GM12891 (cell line): Measurements from ENCODE around the gene MVB12B.

Experiments used
- DNase-seq: peaks from one replicate; pipeline ENCODE4 v3.0.0; 2011; ENCODE audit warnings: low spot score; ENCODE audit not compliant: insufficient read length
- FAIRE-seq: peaks from 2 replicates; lab custom pipeline; 2011; peaks lifted over from hg19 to GRCh38; lab: Jason Lieb, UNC
- PAX5 ChIP-seq: IDR thresholded peaks from 2 replicates; pipeline ENCODE4 v1.6.1; 2011; ENCODE audit warnings: low read length, moderate library complexity, mild to moderate bottlenecking; ENCODE audit not compliant: insufficient read depth, severe bottlenecking
- POLR2A ChIP-seq: IDR thresholded peaks from 2 replicates; pipeline ENCODE4 v1.6.1; 2011; ENCODE audit warnings: low read depth, low read length, control low read depth
- POLR2AphosphoS5 ChIP-seq: IDR thresholded peaks from 2 replicates; pipeline ENCODE4 v1.6.1; 2011; ENCODE audit warnings: low read depth, low read length, control low read depth
- POU2F2 ChIP-seq: IDR thresholded peaks from 2 replicates; pipeline ENCODE4 v1.6.1; 2011; ENCODE audit warnings: low read depth, mild to moderate bottlenecking, control low read depth, low read length, moderate library complexity
- SPI1 ChIP-seq: IDR thresholded peaks from 2 replicates; pipeline ENCODE4 v1.6.1; 2011; ENCODE audit warnings: low read depth, low read length, control low read depth
- TAF1 ChIP-seq: IDR thresholded peaks from 2 replicates; pipeline ENCODE4 v1.6.1; 2011; ENCODE audit warnings: low read depth, low read length, control low read depth

MVB12B gene

GRCh38 chr9:126479515-126479914 is 152.9 kb downstream of the MVB12B start:
- TF ChIP-seq POLR2AphosphoS5 (no peak), POLR2A (no peak)
- DNase-seq: no peak
- FAIRE-seq: no peak

DNA sequence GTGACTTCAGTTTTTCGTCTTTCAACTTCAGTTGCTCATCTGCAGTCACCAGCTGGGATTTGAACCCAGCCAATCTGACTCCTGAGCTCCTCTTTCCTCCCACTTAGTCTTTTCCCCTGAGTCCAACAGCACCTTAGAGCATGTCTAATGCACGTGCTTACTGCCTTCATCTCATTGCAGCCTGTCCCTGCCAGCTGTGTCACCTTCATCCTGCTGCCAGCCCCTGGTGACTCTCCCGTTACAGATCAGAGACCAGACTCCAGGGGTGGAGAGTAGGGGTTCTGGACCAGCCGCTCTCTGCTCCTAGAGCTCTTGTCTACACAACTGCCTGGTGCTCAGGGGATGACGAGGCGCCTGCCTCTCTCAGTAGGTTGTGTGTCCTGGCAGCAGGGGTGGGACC is 154.2 kb downstream of the MVB12B start:
- no peak for TF ChIP-seq POLR2A
- TF ChIP-seq SPI1: no peak
- TF ChIP-seq TAF1: no peak
- TF ChIP-seq POU2F2: no peak
- TF ChIP-seq POLR2AphosphoS5: no peak
- TF ChIP-seq PAX5: no peak
- FAIRE-seq (no peak), DNase-seq (no peak)

- FAIRE-seq: no peak
- TF ChIP-seq POLR2A: no peak
- TF ChIP-seq TAF1: no peak
- no peak for TF ChIP-seq SPI1
- TF ChIP-seq POLR2AphosphoS5: no peak
- TF ChIP-seq PAX5: no peak
- no peak for TF ChIP-seq POU2F2
- DNase-seq: no peak
Measured at GRCh38 chr9:126481862-126482261, 155.2 kb downstream of the MVB12B start.

- TF ChIP-seq SPI1 (no peak), POU2F2 (no peak), POLR2AphosphoS5 (no peak), PAX5 (no peak), POLR2A (no peak), TAF1 (no peak)
- no peak for DNase-seq
- FAIRE-seq: no peak
Measured at GRCh38 chr9:126482361-126483044, 155.9 kb downstream of the MVB12B start.

DNA sequence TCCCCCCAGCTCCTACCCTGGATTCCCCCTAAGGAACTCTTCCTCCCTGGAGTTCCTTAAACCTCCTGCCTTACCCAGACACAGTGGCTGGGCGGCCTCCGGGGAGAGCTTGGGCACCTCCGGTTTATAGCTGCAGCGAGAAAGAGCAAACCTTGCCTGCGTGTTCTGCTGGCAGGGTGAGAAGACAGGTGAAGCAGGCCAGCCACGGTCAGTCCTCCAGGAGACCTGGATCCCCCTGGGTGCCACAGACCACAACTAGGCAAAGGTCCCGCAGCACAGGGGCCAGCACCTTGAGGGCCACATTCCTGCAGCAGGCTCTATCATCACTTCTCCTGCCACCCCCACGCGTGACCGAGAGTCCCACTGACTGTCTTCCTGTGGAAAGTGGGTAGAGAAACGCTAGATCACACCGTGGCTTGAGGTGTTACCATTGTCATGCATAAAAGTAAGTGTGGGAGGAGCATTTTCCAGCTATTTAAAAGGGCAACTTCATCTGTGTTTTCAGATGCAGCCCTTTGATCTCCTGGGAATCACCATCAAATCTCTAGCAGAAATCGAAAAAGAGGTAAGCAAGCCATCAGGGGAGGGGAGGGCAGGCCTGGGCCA is 156.9 kb downstream of the MVB12B start:
- no peak for TF ChIP-seq TAF1
- TF ChIP-seq POLR2AphosphoS5: no peak
- no peak for TF ChIP-seq SPI1
- TF ChIP-seq POU2F2: no peak
- TF ChIP-seq PAX5: no peak
- no peak for TF ChIP-seq POLR2A
- FAIRE-seq (no peak), DNase-seq (no peak)

- FAIRE-seq: no peak
Measured at GRCh38 chr9:126485662-126486061, 159.0 kb downstream of the MVB12B start.

DNA sequence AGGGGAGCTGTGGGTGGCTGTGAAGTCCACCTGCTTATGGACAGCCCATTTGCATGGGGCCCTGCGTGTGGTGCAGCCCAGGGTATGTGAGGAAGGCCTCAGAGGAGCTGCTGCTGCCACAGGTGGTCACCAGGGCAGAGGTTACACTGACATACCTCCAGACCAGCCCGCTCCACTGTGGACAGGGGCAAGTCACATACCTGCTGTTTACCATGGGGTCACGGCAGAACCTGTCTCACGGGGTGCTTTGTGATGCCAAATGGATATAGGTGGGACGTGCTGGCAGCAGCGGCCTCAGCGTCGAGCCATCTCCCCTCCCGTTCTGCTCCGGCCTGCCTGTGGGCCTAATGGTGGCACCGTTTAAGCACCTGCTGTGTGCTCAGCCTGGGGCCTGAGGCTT is 159.6 kb downstream of the MVB12B start:
- no peak for DNase-seq
- TF ChIP-seq SPI1: no peak
- TF ChIP-seq POLR2A: no peak
- FAIRE-seq: no peak

More at GRCh38 chr9:126485662-126486061, 159.0 kb downstream of the MVB12B start:
- no peak for DNase-seq
- TF ChIP-seq POLR2AphosphoS5 (no peak), SPI1 (no peak), TAF1 (no peak), PAX5 (no peak)

DNA sequence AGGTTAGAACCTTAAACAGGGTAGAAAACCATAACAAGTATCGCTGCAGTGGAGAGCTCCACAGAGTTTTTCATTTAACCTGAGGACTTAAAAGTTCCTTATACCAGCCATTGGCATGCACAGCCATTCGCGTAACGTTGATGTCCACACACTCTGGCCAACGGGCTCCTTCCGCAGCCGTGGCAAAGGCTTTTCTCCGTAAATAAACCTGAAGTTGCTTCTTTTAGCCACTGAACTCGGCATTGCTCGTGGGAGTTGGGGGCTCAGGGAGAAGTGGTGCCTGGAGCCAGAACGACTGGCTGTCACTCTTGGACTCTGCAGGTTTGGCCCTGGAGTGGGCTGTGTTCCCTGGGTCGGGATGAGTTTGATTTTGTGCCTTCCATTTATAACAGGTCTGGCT is 161.2 kb downstream of the MVB12B start:
- DNase-seq (no peak), FAIRE-seq (no peak)
- no peak for TF ChIP-seq TAF1
- no peak for TF ChIP-seq POU2F2
- TF ChIP-seq POLR2A: no peak
- no peak for TF ChIP-seq PAX5
- no peak for TF ChIP-seq SPI1
- no peak for TF ChIP-seq POLR2AphosphoS5

DNA sequence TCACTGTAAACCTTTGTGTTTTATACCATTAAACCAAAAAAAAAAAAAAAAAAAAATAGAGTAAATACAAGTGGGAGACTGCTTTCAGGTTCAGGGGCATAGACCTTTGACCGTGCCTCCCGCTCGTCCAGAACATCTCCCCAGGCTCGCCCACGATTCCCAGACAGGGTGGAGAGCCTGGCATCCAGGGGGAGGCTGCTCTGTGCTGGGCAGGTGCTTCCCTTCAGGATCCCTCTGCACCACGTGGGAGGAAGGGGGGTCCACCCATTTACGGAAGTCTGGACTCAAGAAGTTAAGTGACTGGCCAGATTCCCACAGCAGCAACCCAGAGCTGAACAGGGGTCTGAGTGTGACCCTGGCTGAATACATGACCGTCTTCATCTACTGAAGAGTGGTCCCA is 161.7 kb downstream of the MVB12B start:
- FAIRE-seq (no peak), DNase-seq (no peak)
- TF ChIP-seq POU2F2: no peak
- no peak for TF ChIP-seq TAF1
- TF ChIP-seq POLR2AphosphoS5: no peak
- no peak for TF ChIP-seq SPI1
- TF ChIP-seq POLR2A: no peak
- no peak for TF ChIP-seq PAX5

DNA sequence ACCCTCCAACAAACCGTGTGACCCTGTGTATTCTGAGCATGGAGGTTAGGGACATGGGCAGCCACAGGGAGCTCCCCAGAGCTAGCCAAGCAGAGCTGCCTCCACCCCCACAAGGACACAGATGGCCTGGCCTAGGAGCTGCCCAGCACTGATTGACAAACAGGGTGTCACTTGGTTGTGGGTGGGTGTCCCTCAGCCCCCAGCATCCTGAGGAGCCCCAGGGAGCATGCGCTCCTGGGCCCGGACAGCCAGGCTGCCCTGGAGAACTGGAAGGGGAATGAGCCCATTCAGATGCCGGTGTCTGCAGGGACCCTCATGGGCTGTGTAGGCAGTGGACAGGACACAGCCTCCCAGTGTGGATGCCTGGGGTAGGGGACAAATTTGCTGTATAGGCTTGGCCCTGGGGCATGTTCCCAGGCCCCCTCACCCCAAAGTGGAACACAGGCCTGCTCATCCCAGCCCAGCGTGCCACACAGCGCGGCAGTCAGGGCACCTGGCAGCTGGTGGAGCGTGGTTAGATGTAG is 162.3 kb downstream of the MVB12B start:
- FAIRE-seq (no peak), DNase-seq (no peak)
- TF ChIP-seq POLR2AphosphoS5 (no peak), SPI1 (no peak), POU2F2 (no peak), PAX5 (no peak), TAF1 (no peak), POLR2A (no peak)
